Measurements from ENCODE around the gene ZNF514.

Gene ZNF514

DNA sequence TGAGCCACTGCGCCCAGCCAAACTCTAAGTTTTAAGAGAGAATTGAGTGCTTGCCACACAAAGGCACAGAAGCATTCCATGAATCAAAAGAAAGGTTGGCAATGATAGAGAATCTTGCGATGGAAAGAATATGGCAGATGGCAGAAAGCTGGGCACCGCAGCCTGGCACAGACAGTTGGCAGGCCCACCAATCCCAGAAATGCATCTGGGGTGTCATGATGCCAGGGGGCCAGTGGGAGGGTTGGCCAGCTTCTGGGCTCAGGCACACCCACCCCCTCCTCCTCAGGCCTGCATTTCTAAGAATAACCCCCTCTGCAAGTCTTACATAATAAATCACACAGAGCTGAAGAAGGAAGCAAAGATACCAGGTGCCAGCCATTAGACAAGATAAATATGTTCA is 25.5 kb upstream of the ZNF514 start:
- H3K4me2 ChIP-seq, result no peak overlapping the region
- TF ChIP-seq Cebpa-rat (IDR thresholded peaks at IDR 0.05), result no peak
- no peaks in the 10 kb centered on the region for H3K27me3 ChIP-seq
- H3K36me3 ChIP-seq, result peaks cover 32 to 41% (median 36%) of the 10 kb centered on the region in 11 experiments
- H3K9ac ChIP-seq, result no peak overlapping the region
- H3K9me3 ChIP-seq (replicated peaks in 1 of 11), result peaks cover 8 to 24% (median 14%) of the 10 kb centered on the region in 11 experiments; a peak in 18 of 22 replicates
- no peaks in the 10 kb centered on the region for H4K20me1 ChIP-seq
- no peak overlapping the region for H3K4me3 ChIP-seq
- H3K27ac ChIP-seq, result no peak overlapping the region
- H3K4me1 ChIP-seq, result no peaks in the 10 kb centered on the region

DNA sequence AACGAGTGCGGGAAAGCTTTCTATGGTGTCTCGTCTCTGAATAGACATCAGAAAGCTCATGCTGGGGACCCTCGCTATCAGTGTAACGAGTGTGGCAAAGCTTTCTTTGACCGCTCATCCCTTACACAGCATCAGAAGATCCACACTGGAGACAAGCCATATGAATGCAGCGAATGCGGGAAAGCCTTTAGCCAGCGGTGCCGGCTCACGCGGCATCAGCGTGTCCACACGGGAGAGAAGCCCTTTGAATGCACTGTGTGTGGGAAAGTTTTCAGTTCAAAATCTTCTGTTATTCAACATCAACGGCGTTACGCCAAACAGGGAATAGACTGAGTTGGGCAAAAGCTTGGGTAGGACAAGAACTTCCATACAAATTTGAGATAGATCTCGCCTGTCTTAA is 22.1 kb upstream of the ZNF514 start:
- Histone ChIP-seq H3K4me1 (no peaks in the 10 kb centered on the region), H3K9me3 (replicated peaks in 1 of 11) (peaks cover 8 to 31% (median 14%) of the 10 kb centered on the region in 11 experiments; a peak in 18 of 22 replicates), H3K27ac (no peak overlapping the region), H4K20me1 (0 out of 22 replicates have a peak, but pooled peaks cover 0 to 4% (median 0%) of the 10 kb centered on the region in 11 experiments), H3K9ac (no peak overlapping the region), H3K27me3 (no peaks in the 10 kb centered on the region), H3K36me3 (peaks cover 46 to 74% (median 63%) of the 10 kb centered on the region in 11 experiments), H3K4me2 (no peak overlapping the region), H3K4me3 (no peak overlapping the region)
- no peak for TF ChIP-seq Cebpa-rat (IDR thresholded peaks at IDR 0.05)

DNA sequence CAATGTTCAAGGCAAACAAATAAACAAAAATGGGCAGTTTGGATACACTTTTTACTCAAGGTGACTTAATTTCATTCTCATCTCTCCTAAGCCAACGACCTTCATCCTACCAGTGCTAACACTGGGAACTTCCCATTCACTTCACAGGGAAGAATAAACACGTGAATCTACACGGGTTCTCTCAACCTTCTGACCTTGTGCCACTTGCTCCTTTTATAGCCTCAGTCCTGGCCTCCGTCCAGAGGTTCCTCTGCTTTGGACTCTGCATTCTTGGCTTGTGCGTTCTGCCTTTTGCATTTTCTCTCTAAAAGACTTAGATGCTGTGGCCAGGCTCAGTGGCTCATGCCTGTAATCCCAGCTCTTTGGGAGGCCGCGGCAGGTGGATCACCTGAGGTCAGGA is 19.8 kb upstream of the ZNF514 start:
- TF ChIP-seq Cebpa-rat (IDR thresholded peaks at IDR 0.05), result no peak
- Histone ChIP-seq H3K36me3 (peaks cover 46 to 92% (median 63%) of the 10 kb centered on the region in 11 experiments), H3K9me3 (replicated peaks in 1 of 11) (peaks cover 8 to 31% (median 14%) of the 10 kb centered on the region in 11 experiments; a peak in 18 of 22 replicates), H3K4me1 (no peaks in the 10 kb centered on the region), H3K9ac (no peak overlapping the region), H3K4me3 (no peak overlapping the region), H3K27ac (no peak overlapping the region), H3K27me3 (no peaks in the 10 kb centered on the region), H4K20me1 (peaks cover 0 to 6% (median 0%) of the 10 kb centered on the region in 11 experiments; a peak in 1 of 22 replicates), H3K4me2 (no peak overlapping the region)

DNA sequence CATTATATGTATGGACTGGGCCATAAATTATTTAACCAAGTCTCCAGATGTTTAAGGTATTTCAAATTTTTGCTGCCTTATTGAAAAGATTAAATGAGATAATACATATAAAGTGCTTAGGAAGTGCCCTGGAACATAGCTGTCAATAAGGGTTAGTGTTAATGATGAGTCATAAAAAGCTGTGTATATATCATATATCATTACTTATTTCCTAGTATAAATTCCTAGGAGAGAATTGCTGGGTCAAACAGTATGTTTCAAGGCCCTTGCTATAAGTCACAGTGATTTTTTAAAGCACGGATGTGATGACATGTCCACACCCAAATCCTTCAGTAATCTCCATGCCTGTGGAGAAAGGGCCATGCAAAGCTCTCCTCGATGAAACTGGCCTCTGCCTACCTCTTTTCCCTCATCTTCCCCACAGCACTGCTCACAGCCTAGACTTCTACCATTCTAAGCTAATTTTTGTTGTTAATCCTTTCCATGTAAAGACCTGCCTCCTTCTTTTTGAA is 14.4 kb upstream of the ZNF514 start:
- Histone ChIP-seq H4K20me1 (peaks cover 0 to 6% (median 0%) of the 10 kb centered on the region in 11 experiments; a peak in 2 of 22 replicates), H3K27me3 (no peaks in the 10 kb centered on the region), H3K27ac (no peak overlapping the region), H3K9ac (no peak overlapping the region), H3K9me3 (replicated peaks in 1 of 11) (no peaks in the 10 kb centered on the region), H3K4me1 (peaks cover 0 to 6% (median 0%) of the 10 kb centered on the region in 10 experiments; a peak in 4 of 20 replicates), H3K4me2 (no peak overlapping the region), H3K36me3 (peaks cover 4 to 40% (median 16%) of the 10 kb centered on the region in 11 experiments; a peak in 20 of 22 replicates), H3K4me3 (no peak overlapping the region)
- TF ChIP-seq Cebpa-rat (IDR thresholded peaks at IDR 0.05), result no peak

DNA sequence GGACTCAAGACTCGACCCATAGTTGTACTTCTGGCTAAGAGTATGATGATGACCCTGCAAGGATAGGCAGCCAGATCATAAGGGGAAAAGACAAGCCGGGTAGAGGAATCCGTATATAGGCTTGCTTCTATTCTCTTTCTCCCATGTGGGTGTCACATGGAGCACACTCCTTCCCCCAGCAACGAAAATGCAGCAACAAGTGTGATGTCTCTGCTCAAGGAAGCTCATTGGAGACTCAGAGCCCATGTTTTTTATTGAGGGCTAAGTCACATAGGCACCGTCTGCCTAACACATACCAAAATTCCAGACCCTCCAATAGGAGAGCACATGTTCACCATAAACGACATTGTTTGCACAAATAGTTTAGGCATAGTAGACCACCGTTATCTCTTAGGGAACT is 12.3 kb upstream of the ZNF514 start:
- Histone ChIP-seq H3K9me3 (replicated peaks in 1 of 11) (no peaks in the 10 kb centered on the region), H3K4me1 (peaks cover 0 to 7% (median under 1%) of the 10 kb centered on the region in 10 experiments; a peak in 12 of 20 replicates), H3K27me3 (no peaks in the 10 kb centered on the region), H3K4me3 (no peak overlapping the region), H4K20me1 (peaks cover 0 to 6% (median 0%) of the 10 kb centered on the region in 11 experiments; a peak in 2 of 22 replicates), H3K36me3 (peaks cover 0 to 18% (median 0%) of the 10 kb centered on the region in 11 experiments; a peak in 6 of 22 replicates), H3K4me2 (peak overlapping the region in 1 of 11 experiments; percentile 0; a peak in 1 of 22 replicates), H3K27ac (no peak overlapping the region), H3K9ac (no peak overlapping the region)
- TF ChIP-seq Cebpa-rat (IDR thresholded peaks at IDR 0.05), result no peak

DNA sequence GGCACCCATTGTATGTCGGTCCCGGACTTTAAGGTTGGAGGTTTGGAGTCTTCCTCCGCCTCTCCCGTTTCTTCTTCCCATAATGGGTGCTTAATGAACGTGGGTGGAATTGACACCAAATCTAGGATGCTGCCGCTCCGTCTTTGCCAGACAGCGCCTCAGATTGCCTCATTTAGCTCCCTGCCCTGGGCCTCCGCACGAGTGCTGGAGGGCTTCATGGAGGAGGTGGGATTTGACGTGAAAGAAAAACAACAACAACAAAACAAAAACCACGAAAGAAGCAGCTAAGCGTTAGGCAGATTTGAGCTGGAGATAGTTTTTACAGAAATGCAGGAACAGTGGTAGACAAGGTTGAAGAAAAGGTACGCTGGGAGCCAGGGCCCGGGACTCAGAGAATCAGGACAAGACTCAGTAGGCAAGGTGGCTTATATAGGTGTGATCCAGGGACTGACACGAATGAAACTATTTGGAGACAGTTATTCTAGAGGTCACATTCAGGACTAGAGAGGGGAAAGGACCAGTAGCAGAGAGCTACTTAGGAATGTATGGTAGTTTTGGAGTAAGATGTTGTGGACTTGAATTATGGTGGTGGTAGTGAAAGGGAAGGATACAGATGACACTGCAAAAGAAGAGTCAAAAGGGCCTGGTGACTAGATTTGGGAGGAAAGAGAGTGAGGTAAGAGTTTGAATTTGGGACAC is 6.6 kb upstream of the ZNF514 start:
- peak overlapping the region; percentile 84 to 97 (median 91) for H3K9ac ChIP-seq

DNA sequence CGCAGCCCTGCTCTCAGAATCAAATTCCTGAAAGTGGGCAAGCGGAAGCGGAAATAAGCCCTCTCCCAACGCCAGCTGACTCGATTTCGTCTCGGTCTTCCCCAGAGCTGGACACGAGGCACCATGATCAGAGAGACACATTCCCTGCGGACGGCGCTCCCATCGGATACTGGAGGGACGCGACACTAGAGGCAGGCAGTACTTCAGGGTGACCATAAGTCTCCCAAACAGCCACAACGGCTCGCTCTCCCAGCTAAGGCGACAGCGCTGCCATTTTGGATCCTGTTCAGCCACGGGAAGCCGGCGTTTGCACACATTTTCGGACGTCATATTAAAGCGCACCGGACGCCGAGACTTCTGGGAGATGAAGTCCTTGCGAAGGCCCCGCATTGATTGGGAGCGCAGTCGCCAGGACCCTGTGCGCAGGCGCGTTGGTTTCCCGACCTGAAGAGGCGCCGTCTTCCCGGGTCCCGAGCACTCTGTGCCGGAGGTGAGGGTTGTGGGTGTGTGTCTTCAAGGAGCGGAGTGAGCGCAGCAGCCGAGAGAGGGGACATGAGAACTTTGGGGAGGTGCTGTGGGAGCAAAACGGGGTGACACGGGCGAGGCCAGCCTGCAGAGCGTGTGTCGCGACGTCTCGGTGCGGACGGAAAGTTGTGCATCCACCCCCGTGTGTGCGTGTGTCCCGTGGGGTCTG is 5.9 kb upstream of the ZNF514 start, which contains the start of gene ZNF2:
ZNF2 (plus strand) TSS at position 439 of the 694 bp plus-strand sequence. CDS start 10,418 bp downstream, outside the sequence.
- Histone ChIP-seq H3K9ac (peak within 1 kb of the TSS; percentile 84 to 97 (median 91)), H4K20me1 (no peaks in the 10 kb centered on the region), H3K4me1 (peaks cover 19 to 27% (median 24%) of the 10 kb centered on the region in 10 experiments), H3K27ac (peak within 1 kb of the TSS; percentile 87 to 99 (median 93)), H3K4me2 (peak within 1 kb of the TSS; percentile 86 to 96 (median 91)), H3K4me3 (peak within 1 kb of the TSS; percentile 71 to 92 (median 83)), H3K9me3 (replicated peaks in 1 of 11) (no peaks in the 10 kb centered on the region), H3K27me3 (no peaks in the 10 kb centered on the region), H3K36me3 (0 out of 22 replicates have a peak, but pooled peaks cover 0 to 3% (median 0%) of the 10 kb centered on the region in 11 experiments)
- no peak for TF ChIP-seq Cebpa-rat (IDR thresholded peaks at IDR 0.05)

More for the DNA sequence above, 6.6 kb upstream of the ZNF514 start:
- TF ChIP-seq Cebpa-rat (IDR thresholded peaks at IDR 0.05), result no peak
- Histone ChIP-seq H3K4me2 (peak overlapping the region; percentile 83 to 91 (median 88)), H3K36me3 (0 out of 22 replicates have a peak, but pooled peaks cover 0 to 3% (median 0%) of the 10 kb centered on the region in 11 experiments), H3K4me3 (peak overlapping the region; percentile 71 to 92 (median 83)), H4K20me1 (no peaks in the 10 kb centered on the region), H3K27me3 (no peaks in the 10 kb centered on the region), H3K27ac (peak overlapping the region; percentile 1 to 99 (median 93); a peak in 20 of 22 replicates), H3K9me3 (replicated peaks in 1 of 11) (no peaks in the 10 kb centered on the region), H3K4me1 (peaks cover 19 to 27% (median 24%) of the 10 kb centered on the region in 10 experiments)

DNA sequence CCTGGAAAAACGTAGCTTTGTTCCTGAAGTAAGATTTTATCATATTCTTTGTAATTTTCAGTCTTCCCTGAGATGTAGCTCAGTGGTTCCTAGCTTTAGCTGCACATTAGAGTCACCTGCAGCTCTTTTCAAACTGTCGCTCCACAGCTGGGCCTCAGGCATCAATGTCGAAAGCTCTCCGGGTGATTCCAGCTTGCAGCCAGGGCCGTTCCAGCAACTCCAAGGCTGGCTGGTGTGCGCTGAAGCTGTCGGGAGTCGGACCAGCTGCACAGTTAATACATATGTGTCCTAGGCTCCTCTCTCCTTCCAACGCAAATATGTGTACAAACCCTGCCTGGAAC is 5.4 kb upstream of the ZNF514 start:
- H3K4me1 ChIP-seq, result peaks cover 19 to 28% (median 26%) of the 10 kb centered on the region in 10 experiments
- TF ChIP-seq Cebpa-rat (IDR thresholded peaks at IDR 0.05), result no peak
- peak overlapping the region; percentile 71 to 92 (median 83) for H3K4me3 ChIP-seq
- H3K36me3 ChIP-seq, result 0 out of 22 replicates have a peak, but pooled peaks cover 0 to 3% (median 0%) of the 10 kb centered on the region in 11 experiments
- no peaks in the 10 kb centered on the region for H3K9me3 ChIP-seq (replicated peaks in 1 of 11)
- H3K9ac ChIP-seq, result peak overlapping the region; percentile 84 to 97 (median 91)
- no peaks in the 10 kb centered on the region for H4K20me1 ChIP-seq
- peak overlapping the region; percentile 86 to 96 (median 91) for H3K4me2 ChIP-seq
- no peaks in the 10 kb centered on the region for H3K27me3 ChIP-seq
- peak overlapping the region; percentile 87 to 99 (median 93) for H3K27ac ChIP-seq
